Mucosa of descending colon (tissue), 3 donors: ENCODE results near the gene AGPS. TPM values are rescaled to one million over a fixed set of nuclear protein-coding genes. Genes with fewer than 3 reads are reported as not detected.

Experiments
- ATAC-seq: fragments of 200-7000 bp; cut with Tn5 transposase; one replicate; pipeline ENCODE4 v1.9.1; 2020; ENCODE audit warnings: mild to moderate bottlenecking, moderate library complexity
- DNase-seq, 3 donors: peaks; one replicate each; pipeline ENCODE4 v3.0.0-alpha.2; 2020
- H3K36me3 ChIP-seq: fragments of 200-600 bp; one replicate; pipeline ENCODE4 v1.8.0; 2021; ENCODE audit warnings: low read depth, mild to moderate bottlenecking
- H3K4me1 ChIP-seq: fragments of 200-600 bp; one replicate; pipeline ENCODE4 v1.8.0; 2021; ENCODE audit warnings: low read depth, mild to moderate bottlenecking
- H3K4me3 ChIP-seq: fragments of 200-600 bp; one replicate; pipeline ENCODE4 v1.8.0; 2021; ENCODE audit warnings: mild to moderate bottlenecking
- H3K9me3 ChIP-seq: fragments of 200-600 bp; one replicate; pipeline ENCODE4 v1.8.0; 2021; ENCODE audit warnings: mild to moderate bottlenecking
- intact Hi-C, 2 donors: fragments of 100-400 bp; cut with DNase I in 1 of 2; cut with micrococcal nuclease in 1 of 2; formaldehyde crosslinking; loops; one replicate each; pipeline versions ENCODE4 v1.11.0 to v1.11.1; 2022; cut with DNase I, micrococcal nuclease
- total RNA-seq, 3 donors: library from RNA; stranded (reverse); fragmentation: NEBNext Ultra II Directional in 2 of 3; extraction: Animal tissue kit (Norgen Biotek cat#: 25700) in 2 of 3; gene quantifications; one replicate each; pipeline versions ENCODE4 v1.2.1 to v1.2.4, GENCODE V29; 2021 to 2023
- TF ChIP-seq, protein P1 (sequence below): fragments of 200-600 bp; IDR thresholded peaks from one replicate; pipeline ENCODE4 v1.8.0; 2022; ENCODE audit warnings: antibody characterized with exemption, mild to moderate bottlenecking
- donor health status: DM: no; HTN: no; CAD: no; lungs with moderate emphysema.
- donor health status: DM: no; HTN: no; CAD: no.
- donor health status: DM: no; HTN: yes; CAD: no.

AGPS gene
- total RNA-seq, 3 donors from 2014 or later = 43.0 to 58.4 (median 48.7) TPM

DNA sequence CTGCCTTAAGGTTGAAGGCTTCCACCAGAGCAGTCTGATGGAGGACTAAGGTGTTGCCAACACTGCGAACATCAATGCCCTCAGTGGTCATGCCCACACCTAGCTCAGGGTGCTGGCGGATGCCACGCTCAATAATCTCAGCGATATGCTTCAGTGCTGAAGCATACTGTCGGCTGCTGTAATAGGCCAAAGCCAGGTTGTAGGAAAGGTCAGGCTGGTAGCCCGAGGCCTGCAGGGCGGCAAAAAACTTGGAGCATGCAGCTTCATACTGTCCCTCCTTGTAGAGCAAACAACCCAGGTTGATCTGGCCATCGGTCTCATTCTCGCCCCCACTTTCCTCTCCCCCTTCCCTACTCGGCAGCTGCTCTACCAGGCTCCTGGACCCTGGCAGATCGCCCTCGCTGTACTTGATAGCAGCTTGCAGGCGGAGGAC lies 159.4 kb downstream of the AGPS start:
- TF ChIP-seq, protein P1, sequence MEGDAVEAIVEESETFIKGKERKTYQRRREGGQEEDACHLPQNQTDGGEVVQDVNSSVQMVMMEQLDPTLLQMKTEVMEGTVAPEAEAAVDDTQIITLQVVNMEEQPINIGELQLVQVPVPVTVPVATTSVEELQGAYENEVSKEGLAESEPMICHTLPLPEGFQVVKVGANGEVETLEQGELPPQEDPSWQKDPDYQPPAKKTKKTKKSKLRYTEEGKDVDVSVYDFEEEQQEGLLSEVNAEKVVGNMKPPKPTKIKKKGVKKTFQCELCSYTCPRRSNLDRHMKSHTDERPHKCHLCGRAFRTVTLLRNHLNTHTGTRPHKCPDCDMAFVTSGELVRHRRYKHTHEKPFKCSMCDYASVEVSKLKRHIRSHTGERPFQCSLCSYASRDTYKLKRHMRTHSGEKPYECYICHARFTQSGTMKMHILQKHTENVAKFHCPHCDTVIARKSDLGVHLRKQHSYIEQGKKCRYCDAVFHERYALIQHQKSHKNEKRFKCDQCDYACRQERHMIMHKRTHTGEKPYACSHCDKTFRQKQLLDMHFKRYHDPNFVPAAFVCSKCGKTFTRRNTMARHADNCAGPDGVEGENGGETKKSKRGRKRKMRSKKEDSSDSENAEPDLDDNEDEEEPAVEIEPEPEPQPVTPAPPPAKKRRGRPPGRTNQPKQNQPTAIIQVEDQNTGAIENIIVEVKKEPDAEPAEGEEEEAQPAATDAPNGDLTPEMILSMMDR = no peak
- no peaks in the 10 kb centered on the region for H3K9me3 ChIP-seq
- intact Hi-C loops = no loop called here
- no peak for ATAC-seq
- H3K4me1 ChIP-seq = no peaks in the 10 kb centered on the region
- peak in 1 of 3 donors; percentile 57 for DNase-seq
- H3K36me3 ChIP-seq = no peaks in the 10 kb centered on the region
- no peak overlapping the region for H3K4me3 ChIP-seq

DNA sequence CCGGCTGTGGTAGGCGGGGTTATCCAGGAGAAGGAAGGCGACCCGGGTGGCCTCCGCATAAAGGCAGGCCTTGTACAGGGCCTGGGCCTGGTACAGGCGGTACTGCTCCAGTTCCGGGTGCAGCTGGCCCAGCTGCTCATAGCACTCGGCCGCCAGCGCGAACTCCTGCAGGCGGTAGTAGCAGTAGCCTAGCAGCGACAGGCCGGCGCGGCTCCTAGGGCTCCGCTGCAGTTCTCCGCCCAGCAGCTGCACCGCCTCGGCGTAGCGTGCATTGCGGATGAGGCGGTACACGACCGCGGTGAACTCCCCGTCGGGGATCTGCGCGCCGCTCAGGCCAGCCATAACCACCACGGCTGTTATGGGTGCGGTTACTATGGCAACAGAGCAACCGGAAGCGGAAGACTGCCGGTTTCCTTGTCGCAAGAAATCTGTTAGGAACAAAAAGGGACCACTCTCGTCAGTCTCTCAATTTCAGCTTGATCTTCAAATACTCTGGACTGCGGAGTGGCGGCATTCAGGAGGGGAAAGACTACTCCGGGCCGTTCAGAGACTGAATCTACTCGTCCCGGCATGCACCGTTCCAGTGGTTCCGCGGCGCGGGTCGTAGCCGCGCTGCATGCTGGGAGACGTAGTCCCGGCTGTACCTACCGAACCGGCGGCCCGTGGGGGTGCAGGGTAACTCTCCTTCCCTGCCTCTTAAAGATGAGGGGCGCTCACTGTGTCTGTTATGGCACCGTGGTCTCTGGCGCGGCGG lies 160.0 kb downstream of the AGPS start:
- intact Hi-C loops = no loop called here
- Histone ChIP-seq H3K36me3 (no peaks in the 10 kb centered on the region), H3K9me3 (no peaks in the 10 kb centered on the region), H3K4me3 (peak overlapping the region; percentile 75), H3K4me1 (no peaks in the 10 kb centered on the region)
- TF ChIP-seq, protein P1 = no peak
- DNase-seq = peak; percentile 90 to 91 (median 91)
- peak; percentile 97 for ATAC-seq

DNA sequence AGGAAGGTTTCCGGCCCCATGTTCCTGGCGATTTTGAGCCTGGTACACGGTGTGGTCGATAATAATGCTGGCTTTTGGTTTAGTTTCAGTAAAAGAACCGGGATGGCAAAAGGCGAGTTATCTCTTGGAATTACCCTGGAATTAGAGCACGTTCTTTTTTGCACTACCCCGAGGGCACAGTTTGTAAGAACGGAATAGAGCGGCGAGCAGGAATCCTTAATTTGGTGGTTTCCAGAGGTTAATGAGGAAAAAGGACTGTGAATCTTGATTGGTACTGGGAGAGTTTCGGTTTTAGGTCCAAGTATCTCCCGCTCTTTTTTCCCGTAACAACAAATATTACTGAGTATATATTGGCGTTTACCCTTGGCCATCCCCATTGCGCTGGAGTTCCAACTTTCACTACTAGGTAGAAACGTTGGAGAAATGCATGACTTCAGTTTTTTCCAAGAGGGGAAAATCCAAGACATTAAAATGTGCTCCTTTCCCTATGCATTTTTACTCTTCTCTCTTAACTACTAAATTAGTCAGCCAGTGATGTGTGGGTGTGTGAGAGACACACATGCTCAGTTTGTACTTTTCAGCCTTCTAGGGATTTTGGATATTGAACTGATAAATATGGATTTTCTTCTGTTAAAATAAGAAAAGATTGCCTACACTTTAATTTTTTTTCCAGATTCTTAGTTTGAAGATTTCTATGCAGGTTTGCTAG lies 160.8 kb downstream of the AGPS start:
- H3K9me3 ChIP-seq = no peaks in the 10 kb centered on the region
- ATAC-seq (no peak), DNase-seq (no peak)
- TF ChIP-seq, protein P1 = no peak
- no peaks in the 10 kb centered on the region for H3K36me3 ChIP-seq
- peak overlapping the region; percentile 75 for H3K4me3 ChIP-seq
- intact Hi-C loops = no loop called here
- no peaks in the 10 kb centered on the region for H3K4me1 ChIP-seq

DNA sequence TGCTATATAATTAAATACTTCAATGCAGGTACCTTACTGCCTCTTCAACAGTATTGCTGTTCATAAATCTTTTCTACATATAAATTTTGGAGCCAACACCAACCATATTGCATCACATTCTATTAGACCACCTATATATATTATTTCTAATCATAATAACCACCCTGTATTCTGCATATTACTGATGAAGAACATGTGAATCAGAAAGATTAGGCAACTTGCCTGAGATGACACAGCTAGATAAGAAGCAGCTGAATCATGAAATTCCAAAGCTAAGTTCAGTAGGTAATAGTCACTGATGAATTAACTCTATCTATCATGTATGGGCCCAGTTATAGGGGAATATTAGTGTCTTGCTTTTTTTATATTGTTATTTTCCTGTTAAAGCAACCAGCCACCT lies 161.8 kb downstream of the AGPS start:
- intact Hi-C loops = no loop called here

DNA sequence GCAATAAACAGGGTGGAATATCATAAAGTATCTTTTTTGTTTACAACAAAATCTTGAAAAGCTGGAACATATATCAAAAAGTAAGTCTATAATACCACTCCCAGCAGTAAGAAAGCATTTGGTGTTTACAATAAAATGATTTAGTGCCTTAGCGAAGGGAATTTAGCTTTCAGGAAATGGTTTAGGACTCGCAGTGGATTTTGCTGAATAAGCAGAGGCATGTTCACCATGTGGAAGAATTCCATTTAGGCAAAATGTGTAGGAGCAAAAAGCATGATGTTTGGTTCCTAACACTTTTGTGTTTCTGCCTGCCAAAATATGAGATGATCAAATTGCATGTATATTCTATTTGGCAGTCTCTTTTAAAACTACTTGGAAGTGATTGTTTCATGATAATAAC lies 163.6 kb downstream of the AGPS start:
- no peaks in the 10 kb centered on the region for H3K9me3 ChIP-seq
- ATAC-seq = no peak
- no peaks in the 10 kb centered on the region for H3K4me1 ChIP-seq
- TF ChIP-seq, protein P1 = no peak
- H3K36me3 ChIP-seq = no peaks in the 10 kb centered on the region
- intact Hi-C loops = no loop called here
- no peak overlapping the region for H3K4me3 ChIP-seq
- no peak for DNase-seq

More for the DNA sequence above, 161.8 kb downstream of the AGPS start:
- Histone ChIP-seq H3K4me3 (no peak overlapping the region), H3K36me3 (no peaks in the 10 kb centered on the region), H3K9me3 (no peaks in the 10 kb centered on the region), H3K4me1 (no peaks in the 10 kb centered on the region)
- DNase-seq = no peak
- ATAC-seq = no peak
- TF ChIP-seq, protein P1 = no peak
